ENCODE results near the gene DRICH1. TPM values are rescaled to one million over a fixed set of nuclear protein-coding genes. Genes with fewer than 3 reads are reported as not detected.
"Not testable (repeated sequence)": the region's sequence is repeated elsewhere in the genome, so short reads cannot be mapped to it uniquely, and the experiment has no call there.

The DRICH1 gene
- total and polyA plus RNA-seq, 2 of the 8 experiments (the other 6 are each of a cell fraction or from before 2014, with no cell fraction given), result 0.21 to 0.28 TPM

DNA sequence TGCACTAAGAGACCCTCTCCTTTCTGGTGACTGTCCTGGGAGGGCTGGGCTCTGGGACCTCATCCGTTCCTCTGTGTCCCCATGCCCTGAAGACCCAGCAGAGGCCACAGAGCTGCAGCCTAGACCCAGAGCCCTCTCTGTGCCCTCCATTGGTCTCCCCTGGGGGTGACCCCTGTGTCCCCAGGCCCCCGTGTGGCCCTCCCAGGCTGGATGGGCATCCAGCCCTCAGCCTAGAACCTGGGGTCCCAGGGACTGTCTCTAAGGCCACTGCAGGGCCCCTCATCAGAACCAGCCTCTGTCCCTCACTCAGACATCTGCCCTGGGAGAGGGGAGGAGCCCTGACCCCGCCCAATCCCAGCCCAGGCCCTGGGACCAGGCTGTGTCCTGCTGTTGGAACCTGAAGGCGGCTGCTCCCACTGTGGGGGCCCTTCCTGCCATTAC lies 57.7 kb downstream of the DRICH1 start (continued):
- TF ChIP-seq CBX5 (IDR thresholded peaks at IDR 0.05; ENCODE audit: low read depth, low read length), result no peak

GRCh38 chr22:23573701-23574235 lies 58.4 kb downstream of the DRICH1 start:
- H2BK12ac ChIP-seq (ENCODE audit: low read depth, low read length); H3K36me3 ChIP-seq (ENCODE audit: control insufficient read depth in 2 of 4, insufficient read depth in 4 of 4, low read length in 3 of 4); POLR2A ChIA-PET (ENCODE audit: partially characterized antibody): not testable (repeated sequence)

More at GRCh38 chr22:23573701-23574235, 58.4 kb downstream of the DRICH1 start:
- H3K9me3 ChIP-seq (ENCODE audit: insufficient read depth in 2 of 2, low read depth in 1 of 2, low read length in 1 of 2); H3K14ac ChIP-seq (ENCODE audit: insufficient read length); H3K56ac ChIP-seq (replicated peaks; ENCODE audit: insufficient read length, low read depth, low read length); H3K79me1 ChIP-seq (ENCODE audit: low read depth, low read length); H3K23ac ChIP-seq (ENCODE audit: insufficient read length); H3K9ac ChIP-seq (replicated peaks in 1 of 4; ENCODE audit: extremely low read depth in 1 of 4, low read depth in 3 of 4, low read length in 3 of 4); H3K4me2 ChIP-seq (ENCODE audit: insufficient read depth in 1 of 2, low read depth in 2 of 2, low read length in 2 of 2); H2BK120ac ChIP-seq (replicated peaks; ENCODE audit: low read depth, low read length); H3K27me3 ChIP-seq (replicated peaks in 1 of 4; ENCODE audit: control insufficient read depth in 3 of 4, extremely low read depth in 1 of 4, insufficient read depth in 3 of 4, low read length in 3 of 4); H4K5ac ChIP-seq (ENCODE audit: insufficient read length, low read depth, low read length); H2AK5ac ChIP-seq (ENCODE audit: low read depth, low read length); H4K8ac ChIP-seq (ENCODE audit: extremely low read depth, insufficient read depth, low read length); H3K18ac ChIP-seq (ENCODE audit: extremely low read depth, low read length); H3K27ac ChIP-seq (ENCODE audit: low read depth, low read length); H3K4me3 ChIP-seq (ENCODE audit: extremely low read depth in 1 of 4, insufficient read depth in 2 of 4, low read depth in 3 of 4, low read length in 4 of 4); H3K79me2 ChIP-seq (ENCODE audit: control insufficient read depth in 1 of 2, insufficient read depth in 2 of 2, low read length in 2 of 2); H3K23me2 ChIP-seq (ENCODE audit: low read depth, low read length); DNase-seq (ENCODE audit: low read depth in 1 of 2, low spot score in 2 of 2); H2BK20ac ChIP-seq (ENCODE audit: low read length); H4K91ac ChIP-seq (replicated peaks; ENCODE audit: insufficient read length, low read length); H3K4me1 ChIP-seq (replicated peaks in 1 of 4; ENCODE audit: control insufficient read depth in 3 of 4, insufficient read depth in 4 of 4, low read length in 3 of 4); CTCF ChIA-PET (ENCODE audit: partially characterized antibody); H2BK15ac ChIP-seq (ENCODE audit: low read length); H2AFZ ChIP-seq (ENCODE audit: low read length); H3K4ac ChIP-seq (replicated peaks; ENCODE audit: insufficient read length, low read depth, low read length); H2BK5ac ChIP-seq (ENCODE audit: low read depth, low read length); H4K20me1 ChIP-seq (replicated peaks in 1 of 2; ENCODE audit: control insufficient read depth in 1 of 2, insufficient read depth in 2 of 2, low read length in 2 of 2); FAIRE-seq: not testable (repeated sequence)
- 100% methylated on average over 1 of the region's 8 CpGs; no CpG with 5 or more reads in 1 of the 2 experiments for WGBS, 2 experiments (ENCODE audit: extremely low coverage in 1 of 2, insufficient coverage in 1 of 2, insufficient read length in 1 of 2, insufficient replicate concordance in 2 of 2, low coverage in 1 of 2, low lambda C conversion rate in 2 of 2, missing lambda C conversion rate in 1 of 2)

Measured in H1 (cell line).